Brain microvascular endothelial cell (primary cell): ENCODE results near the gene PIGR.

ENCODE experiments used
- DNase-seq: peaks from one replicate; pipeline ENCODE4 v3.0.0-alpha.2; 2020
- H3K27ac ChIP-seq: fragments of 250-450 bp; sonication (Bioruptor Pico); 2 replicates; pipeline ENCODE4 v1.5.1; 2020; ENCODE audit warnings: mild to moderate bottlenecking, moderate library complexity
- H3K27me3 ChIP-seq: fragments of 250-450 bp; sonication (Bioruptor Pico); replicated peaks from 2 replicates; pipeline ENCODE4 v1.5.1; 2020; ENCODE audit warnings: mild to moderate bottlenecking
- H3K36me3 ChIP-seq: fragments of 250-450 bp; sonication (Bioruptor Pico); replicated peaks from 2 replicates; pipeline ENCODE4 v1.5.1; 2020; ENCODE audit warnings: mild to moderate bottlenecking
- H3K4me3 ChIP-seq: 2 replicates; pipeline ENCODE4 v1.5.1; 2011; ENCODE audit warnings: low read depth, mild to moderate bottlenecking, control low read depth, low read length, moderate library complexity
- CTCF ChIP-seq: IDR thresholded peaks from 2 replicates; pipeline ENCODE4 v1.5.1; 2011; ENCODE audit warnings: low read depth, mild to moderate bottlenecking, moderate library complexity, low read length, control low read depth, inconsistent platforms; ENCODE audit errors: missing control alignments
- in situ Hi-C: cut with HindIII; loops from 2 replicates; pipeline ENCODE4 v1.10.0; 2017; ENCODE audit warnings: low sequenced_read_pairs, low pct_ligation_motif_present

The PIGR gene

GRCh38 chr1:206916000-206916709, 30.1 kb downstream of the PIGR start:
- no peaks in the 10 kb centered on the region for H3K36me3 ChIP-seq
- DNase-seq, result no peak
- no peak overlapping the region for H3K27ac ChIP-seq
- H3K27me3 ChIP-seq, result peaks cover 11% of the 10 kb centered on the region
- no peak for TF ChIP-seq CTCF
- no peak overlapping the region for H3K4me3 ChIP-seq
- in situ Hi-C loops, result no loop called here

GRCh38 chr1:206915030-206915735, 31.1 kb downstream of the PIGR start:
- Histone ChIP-seq H3K27ac (no peak overlapping the region), H3K36me3 (no peaks in the 10 kb centered on the region)
- no peak for DNase-seq

GRCh38 chr1:206913766-206914537, 32.3 kb downstream of the PIGR start:
- Histone ChIP-seq H3K4me3 (no peak overlapping the region), H3K27ac (no peak overlapping the region), H3K27me3 (peaks cover 25% of the 10 kb centered on the region), H3K36me3 (no peaks in the 10 kb centered on the region)
- TF ChIP-seq CTCF, result no peak
- in situ Hi-C loops, result no loop called here
- DNase-seq, result no peak

More at GRCh38 chr1:206915030-206915735, 31.1 kb downstream of the PIGR start:
- in situ Hi-C loops, result no loop called here
- Histone ChIP-seq H3K4me3 (no peak overlapping the region), H3K27me3 (peaks cover 13% of the 10 kb centered on the region)
- TF ChIP-seq CTCF, result no peak

GRCh38 chr1:206912445-206913095, 33.7 kb downstream of the PIGR start:
- no peak overlapping the region for H3K4me3 ChIP-seq
- H3K27me3 ChIP-seq, result peaks cover 27% of the 10 kb centered on the region
- DNase-seq, result peak; percentile 79
- TF ChIP-seq CTCF, result peak; percentile 83
- in situ Hi-C loops, result no loop called here
- no peak overlapping the region for H3K27ac ChIP-seq
- H3K36me3 ChIP-seq, result no peaks in the 10 kb centered on the region

- DNase-seq, result peak; percentile 60
- no peak overlapping the region for H3K27ac ChIP-seq
- H3K4me3 ChIP-seq, result no peak overlapping the region
- in situ Hi-C loops, result no loop called here
- TF ChIP-seq CTCF, result peak; percentile 77
- H3K36me3 ChIP-seq, result no peaks in the 10 kb centered on the region
- peaks cover 27% of the 10 kb centered on the region for H3K27me3 ChIP-seq
Observed at GRCh38 chr1:206911064-206911663, 35.1 kb downstream of the PIGR start.
